ENCODE results near the gene FNDC3B. TPM values are rescaled to one million over a fixed set of nuclear protein-coding genes. Genes with fewer than 3 reads are reported as not detected.

The FNDC3B gene
- total and polyA plus RNA-seq, 9 of the 15 experiments (the other 6 are each of a cell fraction or from before 2014, with no cell fraction given): 7.0 to 35.8 (median 16.2) TPM

DNA sequence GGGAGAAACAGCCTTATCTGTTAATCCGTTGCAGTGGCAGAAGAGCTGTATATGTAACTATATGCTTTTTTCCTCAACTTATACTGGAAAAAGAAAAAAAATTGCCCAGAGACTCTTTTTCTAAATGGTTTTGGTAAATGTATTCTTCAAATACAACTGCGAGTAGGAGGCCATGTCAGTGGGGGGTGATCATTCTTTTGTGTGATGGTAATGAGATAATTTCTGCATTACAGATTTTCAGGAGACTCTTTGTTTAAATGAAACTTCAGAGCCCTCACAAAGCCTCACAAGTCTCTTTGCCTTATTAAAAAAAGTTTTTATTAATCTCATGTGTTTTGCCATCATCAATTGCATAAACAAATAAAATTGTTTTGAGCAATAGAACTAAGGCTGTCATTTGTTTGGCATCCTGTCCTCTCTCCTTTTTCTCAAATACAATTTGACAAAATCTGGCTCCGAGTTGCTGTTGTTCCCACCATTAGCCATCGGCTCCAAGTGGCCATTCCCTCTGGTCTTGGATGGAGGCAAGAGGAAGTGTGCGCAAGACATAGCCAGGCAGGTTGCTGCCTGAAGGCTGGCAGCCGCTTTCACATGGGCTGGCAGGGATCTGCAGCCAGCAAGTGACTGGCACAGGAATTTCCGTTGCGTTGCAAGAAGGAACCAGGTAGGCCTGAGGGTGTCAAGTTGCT lies 116.7 kb downstream of the FNDC3B start:
- in situ Hi-C loops (cut with MboI) (no loop called here), intact Hi-C loops (cut with micrococcal nuclease) (no loop called here)
- ATAC-seq (no peak), FAIRE-seq (no peak), DNase-seq (ENCODE audit: extremely low read depth in 1 of 4, low spot score in 3 of 4) (no peak)
- TF ChIP-seq LCOR (CRISPR knock-in tag; IDR thresholded peaks at IDR 0.05) (no peak), RBM22 (IDR thresholded peaks at IDR 0.05; ENCODE audit: low read depth, low read length, poor library complexity, severe bottlenecking) (peak; percentile 3)
- no peaks in the 10 kb centered on the region for H3K27me3 ChIP-seq (ENCODE audit: control insufficient read depth in 2 of 2, insufficient read depth in 2 of 2, low read length in 2 of 2)
- no peak overlapping the region for H2AFZ ChIP-seq (ENCODE audit: low read depth, low read length)
- POLR2A ChIA-PET: interaction anchor here (0.7 kb wide), 1 partner anchor 153 kb away, joined by 3 read pairs; no protein-coding TSS in a partner anchor
- BruUV-seq (replicated peaks): no TSS peak
- H3K9ac ChIP-seq (ENCODE audit: insufficient read depth in 1 of 2, low read depth in 2 of 2, low read length in 2 of 2): peak overlapping the region in 1 of 2 experiments; percentile 54; a peak in 1 of 4 replicates
- 74% methylated on average over 8 of the region's 8 CpGs for WGBS (ENCODE audit: insufficient coverage, low coverage, missing lambda C conversion rate)
- H4K20me1 ChIP-seq (replicated peaks; ENCODE audit: control insufficient read depth, insufficient read depth, low read length): peaks cover 8% of the 10 kb centered on the region
- no peaks in the 10 kb centered on the region for H3K9me1 ChIP-seq (ENCODE audit: control insufficient read depth, insufficient read depth, low read length)
- no peak overlapping the region for H3K4me2 ChIP-seq (ENCODE audit: insufficient read depth, low read length)
- H3K4me3 ChIP-seq: no peak overlapping the region
- H3K4me1 ChIP-seq (replicated peaks in 1 of 2; ENCODE audit: control insufficient read depth in 2 of 2, insufficient read depth in 2 of 2, low read length in 2 of 2): peaks cover 7 to 19% of the 10 kb centered on the region in 2 experiments; a peak in 3 of 5 replicates
- no peaks in the 10 kb centered on the region for H3K9me3 ChIP-seq (replicated peaks; ENCODE audit: control insufficient read depth, insufficient read depth, low read depth, low read length)
- H3K79me2 ChIP-seq (ENCODE audit: control insufficient read depth, insufficient read depth, low read length): peaks cover 64% of the 10 kb centered on the region
- no peak overlapping the region for H3K27ac ChIP-seq (ENCODE audit: extremely low read depth, low read depth, low read length)
- no peaks in the 10 kb centered on the region; the same call in 2 of the 3 replicates for H3K36me3 ChIP-seq (ENCODE audit: control insufficient read depth, insufficient read depth, low read length)
- CTCF ChIA-PET (ENCODE audit: low intra/inter-chr PET ratio): no interaction called here

- Histone ChIP-seq H3K4me3 (no peak overlapping the region), H3K27me3 (ENCODE audit: control insufficient read depth in 2 of 2, insufficient read depth in 2 of 2, low read length in 2 of 2) (no peaks in the 10 kb centered on the region), H3K9me1 (ENCODE audit: control insufficient read depth, insufficient read depth, low read length) (no peaks in the 10 kb centered on the region), H2AFZ (ENCODE audit: low read depth, low read length) (no peak overlapping the region), H3K9me3 (replicated peaks; ENCODE audit: control insufficient read depth, insufficient read depth, low read depth, low read length) (no peaks in the 10 kb centered on the region), H3K36me3 (ENCODE audit: control insufficient read depth, insufficient read depth, low read length) (peaks cover 3% of the 10 kb centered on the region; the same call in 1 of the 3 replicates), H3K79me2 (ENCODE audit: control insufficient read depth, insufficient read depth, low read length) (peaks cover 65% of the 10 kb centered on the region), H4K20me1 (replicated peaks; ENCODE audit: control insufficient read depth, insufficient read depth, low read length) (peaks cover 8% of the 10 kb centered on the region), H3K4me1 (replicated peaks in 1 of 2; ENCODE audit: control insufficient read depth in 2 of 2, insufficient read depth in 2 of 2, low read length in 2 of 2) (peaks cover 7 to 19% of the 10 kb centered on the region in 2 experiments; a peak in 3 of 5 replicates), H3K4me2 (ENCODE audit: insufficient read depth, low read length) (no peak overlapping the region), H3K9ac (ENCODE audit: insufficient read depth in 1 of 2, low read depth in 2 of 2, low read length in 2 of 2) (no peak overlapping the region), H3K27ac (ENCODE audit: extremely low read depth, low read depth, low read length) (no peak overlapping the region)
- POLR2A ChIA-PET: interaction anchor here (0.7 kb wide), 1 partner anchor 153 kb away, joined by 3 read pairs; no protein-coding TSS in a partner anchor
- FAIRE-seq (no peak), ATAC-seq (no peak), DNase-seq (ENCODE audit: extremely low read depth in 1 of 4, low spot score in 3 of 4) (no peak)
- intact Hi-C loops (cut with micrococcal nuclease): no loop called here
- TF ChIP-seq RBM22 (IDR thresholded peaks at IDR 0.05; ENCODE audit: low read depth, low read length, poor library complexity, severe bottlenecking) (peak; percentile 21), HOXB6 (CRISPR knock-in tag; IDR thresholded peaks at IDR 0.05; ENCODE audit: borderline replicate concordance) (no peak)
- BruUV-seq (replicated peaks): no TSS peak
- WGBS (ENCODE audit: insufficient coverage, low coverage, missing lambda C conversion rate): 42% methylated on average over 5 of the region's 5 CpGs
- in situ Hi-C loops (cut with MboI): no loop called here
- CTCF ChIA-PET (ENCODE audit: low intra/inter-chr PET ratio): no interaction called here
Measured at GRCh38 chr3:172156586-172156955, 117.2 kb downstream of the FNDC3B start.
